Tibial nerve (tissue), 4 donors: Measurements from ENCODE around the gene SSH2. TPM values are rescaled to one million over a fixed set of nuclear protein-coding genes. Genes with fewer than 3 reads are reported as not detected.
A peak's percentile ranks its signal among the peaks of the same experiment; 100 is the strongest.

ENCODE experiments used
- DNase-seq, 2 donors: peaks; one replicate each; pipeline ENCODE4 v3.0.0-alpha.2; 2019; ENCODE audit warnings: low spot score in 2 of 2
- H3K27ac ChIP-seq, 4 donors: fragments of 200-600 bp; sonication (generic) in 3 of 4; one replicate each; pipeline ENCODE4 v1.5.1; 2017 to 2019; ENCODE audit warnings: mild to moderate bottlenecking in 1 of 4
- H3K27me3 ChIP-seq, 2 donors: fragments of 200-600 bp; sonication (generic) in 1 of 2; one replicate each; pipeline versions ENCODE4 v1.5.1 to v1.6.0; 2017 to 2019
- H3K36me3 ChIP-seq, 3 donors: fragments of 200-600 bp; sonication (generic); one replicate each; pipeline ENCODE4 v1.5.1; 2018 to 2019
- H3K4me1 ChIP-seq, 4 donors: fragments of 200-600 bp; sonication (generic) in 3 of 4; one replicate each; pipeline ENCODE4 v1.5.1; 2017 to 2019
- H3K4me3 ChIP-seq, 4 donors: fragments of 200-600 bp; sonication (generic) in 3 of 4; one replicate each; pipeline ENCODE4 v1.5.1; 2017 to 2019; ENCODE audit warnings: mild to moderate bottlenecking in 1 of 4, moderate library complexity in 1 of 4
- H3K9me3 ChIP-seq, 4 donors: fragments of 200-600 bp; sonication (generic) in 3 of 4; one replicate each; pipeline ENCODE4 v1.5.1; 2017 to 2019
- CTCF ChIP-seq, 5 experiments: fragments of 200-600 bp in 3 of 5; fragments of 450-650 bp in 2 of 5; sonication (generic) in 3 of 5; IDR thresholded peaks; one replicate each; pipeline ENCODE4 v1.5.1; 2016 to 2019; ENCODE audit warnings: antibody characterized with exemption in 5 of 5, mild to moderate bottlenecking in 3 of 5, moderate library complexity in 2 of 5
- EP300 ChIP-seq, 2 donors: sonication (generic); formaldehyde crosslinking; IDR thresholded peaks; one replicate each; pipeline ENCODE4 v1.6.1; 2017; ENCODE audit warnings: antibody characterized with exemption in 2 of 2, mild to moderate bottlenecking in 1 of 2
- POLR2A ChIP-seq, 2 donors: fragments of 450-650 bp; IDR thresholded peaks; one replicate each; pipeline ENCODE4 v1.6.1; 2017; ENCODE audit warnings: antibody characterized with exemption in 2 of 2, mild to moderate bottlenecking in 2 of 2, moderate library complexity in 2 of 2
- WGBS, 2 donors: methylation state at CpG; one replicate each; pipeline ENCODE4 v1.1.5; 2018; 5-methylcytosine and 5-hydroxymethylcytosine counted together
- total RNA-seq, 4 donors: library from RNA; depleted of rRNA; stranded (reverse); fragments of >200 nt; gene quantifications; one replicate each; pipeline ENCODE4 v1.1.0, GENCODE V29; 2016

The SSH2 gene
- total RNA-seq, 4 donors from 2014 or later = 51.3 to 67.1 (median 55.7) TPM

GRCh38 chr17:29650396-29650795 lies 279.6 kb downstream of the SSH2 start:
- WGBS, 2 donors = 90 to 92% methylated on average over 4 of the region's 4 CpGs
- Histone ChIP-seq H3K36me3 (peaks cover 0 to 62% (median 3%) of the 10 kb centered on the region in 3 donors), H3K27ac (peak overlapping the region in 3 of 4 donors; percentile 1 to 90 (median 56)), H3K9me3 (no peaks in the 10 kb centered on the region), H3K4me1 (peaks cover 0 to 36% (median 12%) of the 10 kb centered on the region in 4 donors), H3K4me3 (no peak overlapping the region), H3K27me3 (no peaks in the 10 kb centered on the region)
- DNase-seq = no peak
- TF ChIP-seq EP300 (IDR thresholded peaks at IDR 0.05) (no peak), POLR2A (IDR thresholded peaks at IDR 0.05) (no peak), CTCF (IDR thresholded peaks at IDR 0.05) (no peak)

GRCh38 chr17:29649359-29649758 lies 280.7 kb downstream of the SSH2 start:
- no peak for TF ChIP-seq CTCF (IDR thresholded peaks at IDR 0.05)
- peaks cover 0 to 52% (median 3%) of the 10 kb centered on the region in 3 donors for H3K36me3 ChIP-seq
- DNase-seq = no peak
- H3K4me1 ChIP-seq = peaks cover 5 to 42% (median 22%) of the 10 kb centered on the region in 4 donors
- 94 to 95% methylated on average over 5 of the region's 5 CpGs for WGBS, 2 donors
- H3K27me3 ChIP-seq = no peaks in the 10 kb centered on the region
- H3K27ac ChIP-seq = peak overlapping the region in 3 of 4 donors; percentile 1 to 90 (median 4)
- H3K4me3 ChIP-seq = no peak overlapping the region
- H3K9me3 ChIP-seq = no peaks in the 10 kb centered on the region

- Histone ChIP-seq H3K27ac (peak overlapping the region in 2 of 4 donors; percentile 41 to 90), H3K4me1 (peaks cover 5 to 50% (median 34%) of the 10 kb centered on the region in 4 donors), H3K36me3 (peaks cover 0 to 41% (median 3%) of the 10 kb centered on the region in 3 donors), H3K9me3 (no peaks in the 10 kb centered on the region), H3K4me3 (no peak overlapping the region), H3K27me3 (no peaks in the 10 kb centered on the region)
- no peak for DNase-seq
- no peak for TF ChIP-seq POLR2A (IDR thresholded peaks at IDR 0.05)
- no peak for TF ChIP-seq EP300 (IDR thresholded peaks at IDR 0.05)
- no peak for TF ChIP-seq CTCF (IDR thresholded peaks at IDR 0.05)
- 85 to 86% methylated on average over 5 of the region's 5 CpGs for WGBS, 2 donors
These were observed 282.0 kb downstream of the SSH2 start for GRCh38 chr17:29648005-29648404.

GRCh38 chr17:29645515-29646051 lies 284.4 kb downstream of the SSH2 start:
- Histone ChIP-seq H3K4me1 (peaks cover 5 to 64% (median 47%) of the 10 kb centered on the region in 4 donors), H3K4me3 (no peak overlapping the region), H3K9me3 (no peaks in the 10 kb centered on the region), H3K27ac (peak overlapping the region; percentile 63 to 92 (median 84)), H3K36me3 (peaks cover 0 to 29% (median 3%) of the 10 kb centered on the region in 3 donors), H3K27me3 (no peaks in the 10 kb centered on the region)
- 19 to 25% methylated on average over 5 of the region's 5 CpGs for WGBS, 2 donors
- TF ChIP-seq EP300 (IDR thresholded peaks at IDR 0.05) (peak; percentile 66 to 95), CTCF (IDR thresholded peaks at IDR 0.05) (no peak), POLR2A (IDR thresholded peaks at IDR 0.05) (peak in 1 of 2 donors; percentile 15)
- peak; percentile 82 to 89 for DNase-seq

- WGBS, 2 donors = 81 to 92% methylated on average over 1 of the region's 1 CpG
- H3K4me3 ChIP-seq = no peak overlapping the region
- DNase-seq = no peak
- H3K36me3 ChIP-seq = peaks cover 0 to 16% (median 0%) of the 10 kb centered on the region in 3 donors
- H3K9me3 ChIP-seq = no peaks in the 10 kb centered on the region
- TF ChIP-seq CTCF (IDR thresholded peaks at IDR 0.05) (no peak), POLR2A (IDR thresholded peaks at IDR 0.05) (no peak), EP300 (IDR thresholded peaks at IDR 0.05) (no peak)
- peak overlapping the region; percentile 63 to 92 (median 84) for H3K27ac ChIP-seq
- no peaks in the 10 kb centered on the region for H3K27me3 ChIP-seq
- peaks cover 5 to 82% (median 64%) of the 10 kb centered on the region in 4 donors for H3K4me1 ChIP-seq
These were observed 286.2 kb downstream of the SSH2 start for GRCh38 chr17:29643817-29644160.
